Natural killer cell (primary cell): Measurements from ENCODE around the gene ELOF1. TPM values are rescaled to one million over a fixed set of nuclear protein-coding genes. Genes with fewer than 3 reads are reported as not detected.
A peak's percentile ranks its signal among the peaks of the same experiment; 100 is the strongest.

Experiments used
- ATAC-seq, 3 donors: fragments of 150-1000 bp in 2 of 3; fragments of 200-7000 bp in 1 of 3; cut with Tn5 transposase; 1 replicate in 1 of 3; 2 replicates in 2 of 3; pipeline ENCODE4 v1.10.0; 2021; ENCODE audit warnings: mild to moderate bottlenecking in 2 of 3, moderate library complexity in 2 of 3
- DNase-seq, 2 donors: peaks; one replicate each; pipeline versions ENCODE4 v3.0.0 to v3.0.0-alpha.2; 2013 to 2021; ENCODE audit warnings: mixed read lengths in 1 of 2
- H3K27ac ChIP-seq: one replicate; pipeline ENCODE4 v1.5.1; 2013; ENCODE audit warnings: mild to moderate bottlenecking, low read length
- H3K27me3 ChIP-seq: one replicate; pipeline ENCODE4 v1.6.1; 2013; ENCODE audit warnings: low read length; ENCODE audit not compliant: control insufficient read depth, insufficient read depth
- H3K36me3 ChIP-seq: one replicate; pipeline ENCODE4 v1.6.1; 2013; ENCODE audit warnings: low read length; ENCODE audit not compliant: control insufficient read depth, insufficient read depth
- H3K4me1 ChIP-seq: one replicate; pipeline ENCODE4 v1.6.1; 2013; ENCODE audit warnings: low read length; ENCODE audit not compliant: control insufficient read depth, insufficient read depth
- H3K4me3 ChIP-seq: one replicate; pipeline ENCODE4 v1.5.1; 2013; ENCODE audit warnings: low read length
- H3K9me3 ChIP-seq: one replicate; pipeline ENCODE4 v1.6.1; 2013; ENCODE audit warnings: low read length; ENCODE audit not compliant: control insufficient read depth, insufficient read depth
- H3K27ac Mint-ChIP-seq, 2 donors: one replicate each; pipeline ENCODE4 v1.8.0; 2022; ENCODE audit warnings: mild to moderate bottlenecking in 2 of 2, mixed read lengths in 2 of 2, moderate library complexity in 1 of 2
- H3K27me3 Mint-ChIP-seq, 2 donors: one replicate each; pipeline ENCODE4 v1.8.0; 2022; ENCODE audit warnings: low read depth in 2 of 2, mixed read lengths in 2 of 2
- H3K36me3 Mint-ChIP-seq: one replicate; pipeline ENCODE4 v1.8.0; 2022; ENCODE audit warnings: mixed read lengths
- H3K4me1 Mint-ChIP-seq, 2 donors: one replicate each; pipeline ENCODE4 v1.8.0; 2022; ENCODE audit warnings: mixed read lengths in 2 of 2
- H3K4me3 Mint-ChIP-seq: one replicate; pipeline ENCODE4 v1.8.0; 2022; ENCODE audit warnings: mild to moderate bottlenecking, moderate library complexity, mixed read lengths
- H3K9me3 Mint-ChIP-seq, 2 donors: one replicate each; pipeline ENCODE4 v1.8.0; 2022; ENCODE audit warnings: mixed read lengths in 2 of 2
- WGBS: methylation state at CpG from one replicate; pipeline ENCODE4 v1.1.7; 2013; ENCODE audit warnings: missing lambda C conversion rate; ENCODE audit not compliant: insufficient coverage; 5-methylcytosine and 5-hydroxymethylcytosine counted together
- intact Hi-C: fragments of 100-400 bp; cut with micrococcal nuclease; formaldehyde crosslinking; loops from one replicate; pipeline ENCODE4 v1.14.2; 2022
- total RNA-seq, 4 donors: library from RNA; stranded (reverse); fragments of 120-200 nt in 1 of 4; gene quantifications; one replicate each; pipeline versions ENCODE4 v1.2.3 to v1.2.4, GENCODE V29; 2013 to 2022
- TF ChIP-seq, protein P1 (sequence below): fragments of 200-600 bp; IDR thresholded peaks from one replicate; pipeline ENCODE4 v1.8.0; 2022; ENCODE audit warnings: antibody characterized with exemption

Gene ELOF1
- total RNA-seq, 3 donors from 2014 or later (not counting 1 experiment from before 2014, with no cell fraction given): 46.4 to 54.2 (median 50.0) TPM

- ATAC-seq (no peak), DNase-seq (no peak)
- H3K4me3 ChIP-seq: no peak overlapping the region
These were observed 4.9 kb downstream of the ELOF1 start for GRCh38 chr19:11554160-11554559.

GRCh38 chr19:11552666-11553372, 6.2 kb downstream of the ELOF1 start:
- Mint-ChIP-seq H3K27me3 (no peaks in the 10 kb centered on the region), H3K4me1 (peaks cover 10 to 19% of the 10 kb centered on the region in 2 donors), H3K9me3 (no peaks in the 10 kb centered on the region), H3K36me3 (no peaks in the 10 kb centered on the region), H3K4me3 (no peak overlapping the region), H3K27ac (peak overlapping the region in 1 of 2 donors; percentile 14)
- Histone ChIP-seq H3K4me1 (peaks cover 17% of the 10 kb centered on the region), H3K4me3 (no peak overlapping the region), H3K36me3 (peaks cover 23% of the 10 kb centered on the region), H3K27me3 (no peaks in the 10 kb centered on the region), H3K27ac (no peak overlapping the region), H3K9me3 (no peaks in the 10 kb centered on the region)
- ATAC-seq (no peak), DNase-seq (no peak)
- intact Hi-C loops: no loop called here
- 88% methylated on average over 20 of the region's 20 CpGs for WGBS
- TF ChIP-seq, protein P1, sequence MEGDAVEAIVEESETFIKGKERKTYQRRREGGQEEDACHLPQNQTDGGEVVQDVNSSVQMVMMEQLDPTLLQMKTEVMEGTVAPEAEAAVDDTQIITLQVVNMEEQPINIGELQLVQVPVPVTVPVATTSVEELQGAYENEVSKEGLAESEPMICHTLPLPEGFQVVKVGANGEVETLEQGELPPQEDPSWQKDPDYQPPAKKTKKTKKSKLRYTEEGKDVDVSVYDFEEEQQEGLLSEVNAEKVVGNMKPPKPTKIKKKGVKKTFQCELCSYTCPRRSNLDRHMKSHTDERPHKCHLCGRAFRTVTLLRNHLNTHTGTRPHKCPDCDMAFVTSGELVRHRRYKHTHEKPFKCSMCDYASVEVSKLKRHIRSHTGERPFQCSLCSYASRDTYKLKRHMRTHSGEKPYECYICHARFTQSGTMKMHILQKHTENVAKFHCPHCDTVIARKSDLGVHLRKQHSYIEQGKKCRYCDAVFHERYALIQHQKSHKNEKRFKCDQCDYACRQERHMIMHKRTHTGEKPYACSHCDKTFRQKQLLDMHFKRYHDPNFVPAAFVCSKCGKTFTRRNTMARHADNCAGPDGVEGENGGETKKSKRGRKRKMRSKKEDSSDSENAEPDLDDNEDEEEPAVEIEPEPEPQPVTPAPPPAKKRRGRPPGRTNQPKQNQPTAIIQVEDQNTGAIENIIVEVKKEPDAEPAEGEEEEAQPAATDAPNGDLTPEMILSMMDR: no peak

More at GRCh38 chr19:11554160-11554559, 4.9 kb downstream of the ELOF1 start:
- peaks cover 19 to 31% of the 10 kb centered on the region in 2 donors for H3K4me1 Mint-ChIP-seq
- H3K27me3 Mint-ChIP-seq: no peaks in the 10 kb centered on the region
- Histone ChIP-seq H3K27ac (peak overlapping the region; percentile 24), H3K9me3 (no peaks in the 10 kb centered on the region), H3K27me3 (no peaks in the 10 kb centered on the region), H3K4me1 (peaks cover 27% of the 10 kb centered on the region), H3K36me3 (peaks cover 23% of the 10 kb centered on the region)
- 55% methylated on average over 12 of the region's 12 CpGs for WGBS
- TF ChIP-seq, protein P1: no peak
- H3K4me3 Mint-ChIP-seq: no peak overlapping the region
- H3K27ac Mint-ChIP-seq: no peak overlapping the region
- intact Hi-C loops: no loop called here
- no peaks in the 10 kb centered on the region for H3K36me3 Mint-ChIP-seq
- no peaks in the 10 kb centered on the region for H3K9me3 Mint-ChIP-seq

GRCh38 chr19:11551603-11552235, 7.3 kb downstream of the ELOF1 start:
- Mint-ChIP-seq H3K27ac (no peak overlapping the region), H3K4me3 (no peak overlapping the region), H3K9me3 (no peaks in the 10 kb centered on the region), H3K36me3 (no peaks in the 10 kb centered on the region), H3K4me1 (peaks cover 2 to 12% of the 10 kb centered on the region in 2 donors), H3K27me3 (no peaks in the 10 kb centered on the region)
- Histone ChIP-seq H3K36me3 (peaks cover 23% of the 10 kb centered on the region), H3K4me1 (peaks cover 15% of the 10 kb centered on the region), H3K9me3 (no peaks in the 10 kb centered on the region), H3K27ac (no peak overlapping the region), H3K4me3 (no peak overlapping the region), H3K27me3 (no peaks in the 10 kb centered on the region)
- TF ChIP-seq, protein P1: no peak
- ATAC-seq (no peak), DNase-seq (no peak)
- intact Hi-C loops: no loop called here
- 96% methylated on average over 26 of the region's 26 CpGs for WGBS
